HG03064 (cell line): ENCODE data around the gene GRK6.

ENCODE experiments used
- ATAC-seq: cut with Tn5 transposase; IDR thresholded peaks from one replicate; pipeline ENCODE4 v1.9.1; 2021; ENCODE audit warnings: low read depth; ENCODE audit not compliant: unreplicated experiment

The GRK6 gene

DNA sequence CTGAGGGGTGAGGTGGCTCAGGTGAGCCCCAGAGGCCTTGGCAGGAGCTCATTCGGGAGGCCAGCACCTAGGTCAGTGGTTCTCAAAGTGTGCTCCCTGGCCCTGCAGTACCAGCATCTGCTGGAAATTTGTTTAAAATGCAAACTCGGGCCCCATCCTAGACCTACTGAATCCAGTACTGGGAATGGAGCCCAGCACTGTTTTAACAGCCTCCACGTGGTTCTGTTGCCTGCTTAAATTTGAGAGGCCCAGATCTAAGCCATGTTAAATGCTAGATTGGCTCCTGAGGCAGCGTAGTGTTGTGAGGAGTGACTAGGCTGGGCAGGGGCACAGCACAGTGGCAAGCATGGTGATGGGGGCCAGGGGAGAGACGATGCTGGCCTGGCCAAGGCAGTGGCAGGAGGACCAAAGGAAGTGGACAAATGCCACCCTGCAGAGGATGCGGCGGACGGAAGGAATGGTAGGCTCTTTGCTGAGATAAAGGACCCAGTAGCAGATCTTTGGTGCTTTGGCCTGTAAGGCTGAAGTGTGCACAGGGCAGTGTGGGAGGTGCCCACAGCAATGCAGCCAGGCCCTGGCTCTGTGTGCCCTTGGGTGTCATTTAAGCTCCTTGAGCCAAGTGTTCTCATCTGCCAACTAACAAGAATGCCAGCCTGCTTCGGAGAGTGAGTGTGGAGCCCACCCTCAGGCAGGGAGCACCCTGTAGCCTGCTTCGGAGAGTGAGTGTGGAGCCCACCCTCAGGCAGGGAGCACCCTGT, 24.4 kb downstream of the GRK6 start:
- no peak for ATAC-seq

DNA sequence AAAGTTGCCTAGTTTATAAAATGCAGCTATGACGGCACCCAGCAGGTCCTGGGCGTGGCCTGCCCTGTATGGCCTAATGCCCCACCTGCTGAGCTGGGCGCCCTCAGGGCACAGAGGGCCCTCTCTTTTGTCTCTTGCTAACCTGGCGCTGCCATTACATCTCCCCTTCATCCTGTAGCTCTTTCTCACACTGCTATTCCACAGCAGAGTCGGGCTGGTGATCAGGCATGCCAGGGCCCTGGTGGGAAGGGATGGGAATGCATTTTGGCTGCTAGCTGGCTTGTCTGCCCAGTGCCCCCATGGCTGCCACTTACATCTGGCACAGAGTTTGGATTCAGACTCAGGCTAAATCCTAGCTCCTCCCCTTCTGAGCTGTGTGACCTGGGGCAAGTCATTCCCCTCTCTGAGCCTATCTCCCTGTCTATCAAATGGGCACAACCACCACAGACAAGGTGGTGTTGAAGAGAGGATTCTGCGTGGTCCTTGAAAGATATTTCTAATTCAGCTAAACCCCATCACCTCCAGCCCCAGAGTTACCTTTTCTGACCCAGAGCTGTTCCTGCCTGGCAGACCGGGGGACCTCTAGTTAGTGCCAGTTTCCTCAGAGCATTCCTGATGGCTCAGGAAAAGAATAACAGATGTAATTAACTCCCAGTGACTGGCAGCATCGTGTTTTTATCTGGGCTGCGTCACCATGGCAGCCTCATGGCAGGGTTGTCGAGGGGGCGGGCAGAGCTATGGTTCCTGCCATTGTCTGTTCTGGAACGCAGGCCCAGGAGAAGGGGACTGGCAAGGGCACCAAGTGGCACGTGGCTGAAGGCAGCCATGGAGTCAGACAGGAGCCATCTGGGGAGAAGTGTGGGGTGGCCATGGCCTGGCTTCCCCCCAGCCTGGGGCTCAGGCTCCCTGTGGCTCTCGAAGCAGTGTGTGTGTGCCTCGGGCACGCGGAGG, 26.5 kb downstream of the GRK6 start:
- no peak for ATAC-seq

DNA sequence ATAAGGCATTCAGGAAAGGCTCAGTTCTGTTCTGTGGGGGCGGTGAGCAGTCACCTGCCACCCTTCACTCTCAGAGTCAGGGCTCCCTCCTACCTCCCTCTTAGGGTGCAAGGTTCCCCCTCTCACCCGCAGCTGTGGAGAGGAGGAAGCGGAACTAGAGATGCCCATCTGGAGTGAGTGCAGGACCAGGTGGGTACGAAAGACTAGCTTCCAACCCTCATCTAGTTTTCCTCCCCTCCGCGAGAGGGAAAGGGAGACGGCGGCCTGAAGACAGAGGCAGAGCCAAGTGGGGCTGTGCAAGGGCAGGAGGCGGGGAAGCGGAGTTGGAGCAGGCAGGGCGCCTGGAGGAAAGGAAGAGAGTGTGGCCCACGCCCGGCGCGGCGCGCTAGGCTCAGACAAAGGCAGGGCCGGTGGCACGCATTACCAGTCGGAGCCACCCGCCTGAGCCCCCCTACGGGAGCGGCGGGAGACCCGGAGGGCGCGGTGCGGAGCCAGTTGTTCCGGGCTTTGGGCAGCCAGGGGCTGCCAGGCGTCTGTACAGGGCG, 27.4 kb downstream of the GRK6 start:
- ATAC-seq: peak; percentile 0

DNA sequence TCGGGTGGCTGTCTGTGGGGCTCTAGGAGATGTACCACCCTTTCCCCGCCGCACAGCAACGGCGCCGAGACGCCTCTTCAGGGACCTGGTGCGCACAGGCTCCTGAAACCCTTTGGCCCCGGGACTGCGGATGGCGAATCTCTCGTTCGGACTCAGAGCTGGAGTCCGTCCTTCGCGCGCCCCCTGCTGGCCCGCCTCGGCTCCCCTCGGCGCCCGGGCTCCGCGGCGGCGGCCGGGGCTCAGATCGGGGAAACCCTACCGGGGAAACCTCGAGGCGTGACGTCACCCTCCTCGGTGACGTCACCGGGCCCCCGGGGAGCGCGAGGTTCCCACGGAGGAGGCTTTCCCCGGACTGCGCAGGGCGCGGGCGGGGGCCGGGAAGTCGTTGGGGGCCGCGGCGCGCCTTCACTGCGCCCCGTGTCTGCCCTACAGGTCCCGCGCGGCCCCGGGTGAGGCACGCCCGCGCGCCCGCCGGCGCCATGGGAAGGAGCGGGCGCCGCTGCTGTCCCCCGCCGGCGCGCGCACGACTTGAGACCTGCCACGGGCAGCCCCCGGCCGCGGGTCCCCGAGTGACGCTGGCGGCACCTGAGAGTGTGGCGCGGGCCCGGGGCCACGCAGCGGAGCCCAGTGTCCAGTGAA, 28.0 kb downstream of the GRK6 start:
- peak; percentile 45 for ATAC-seq

DNA sequence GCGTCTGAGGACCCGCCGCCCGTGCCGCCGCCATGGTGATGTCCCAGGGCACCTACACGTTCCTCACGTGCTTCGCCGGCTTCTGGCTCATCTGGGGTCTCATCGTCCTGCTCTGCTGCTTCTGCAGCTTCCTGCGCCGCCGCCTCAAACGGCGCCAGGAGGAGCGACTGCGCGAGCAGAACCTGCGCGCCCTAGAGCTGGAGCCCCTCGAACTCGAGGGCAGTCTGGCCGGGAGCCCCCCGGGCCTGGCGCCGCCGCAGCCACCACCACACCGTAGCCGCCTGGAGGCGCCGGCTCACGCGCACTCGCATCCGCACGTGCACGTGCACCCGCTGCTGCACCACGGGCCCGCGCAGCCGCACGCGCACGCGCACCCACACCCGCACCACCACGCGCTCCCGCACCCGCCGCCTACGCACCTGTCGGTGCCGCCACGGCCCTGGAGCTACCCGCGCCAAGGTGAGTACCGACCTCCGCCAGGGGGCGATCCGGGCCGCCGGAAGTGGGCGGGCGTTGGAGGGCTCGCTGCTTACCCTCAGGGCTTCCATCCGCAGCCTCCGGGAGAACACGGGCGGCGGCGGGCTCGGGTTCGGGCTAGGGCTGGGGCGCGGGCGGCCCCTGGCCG, 28.7 kb downstream of the GRK6 start:
- peak; percentile 52 for ATAC-seq

DNA sequence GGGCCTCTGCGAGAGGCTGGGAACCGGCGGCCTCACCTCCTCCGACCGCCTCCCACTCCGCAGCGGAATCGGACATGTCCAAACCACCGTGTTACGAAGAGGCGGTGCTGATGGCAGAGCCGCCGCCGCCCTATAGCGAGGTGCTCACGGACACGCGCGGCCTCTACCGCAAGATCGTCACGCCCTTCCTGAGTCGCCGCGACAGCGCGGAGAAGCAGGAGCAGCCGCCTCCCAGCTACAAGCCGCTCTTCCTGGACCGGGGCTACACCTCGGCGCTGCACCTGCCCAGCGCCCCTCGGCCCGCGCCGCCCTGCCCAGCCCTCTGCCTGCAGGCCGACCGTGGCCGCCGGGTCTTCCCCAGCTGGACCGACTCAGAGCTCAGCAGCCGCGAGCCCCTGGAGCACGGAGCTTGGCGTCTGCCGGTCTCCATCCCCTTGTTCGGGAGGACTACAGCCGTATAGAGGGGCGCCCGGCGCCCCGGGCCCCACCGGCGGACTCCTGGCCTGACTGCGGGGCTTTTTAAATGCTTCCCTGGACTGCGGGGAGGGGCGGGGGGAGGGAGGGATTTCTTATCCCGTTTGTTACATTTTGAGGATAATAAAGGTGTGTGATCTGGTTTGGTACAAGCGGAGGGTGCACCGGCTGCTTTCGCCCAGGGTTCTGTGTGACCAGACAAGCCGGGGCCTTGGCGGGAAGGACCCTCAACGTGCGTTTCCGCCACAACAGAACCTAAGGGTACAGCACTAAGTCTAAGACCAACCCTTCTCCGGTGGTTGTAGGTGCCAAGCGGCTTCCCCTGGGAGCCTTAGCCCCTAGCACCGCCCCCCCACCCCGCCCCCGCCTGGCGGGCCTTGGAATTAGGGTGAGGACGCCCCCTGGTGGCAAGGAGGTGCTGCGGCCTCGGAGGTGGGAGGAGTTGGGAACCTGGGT, 29.4 kb downstream of the GRK6 start:
- peak; percentile 7 for ATAC-seq

DNA sequence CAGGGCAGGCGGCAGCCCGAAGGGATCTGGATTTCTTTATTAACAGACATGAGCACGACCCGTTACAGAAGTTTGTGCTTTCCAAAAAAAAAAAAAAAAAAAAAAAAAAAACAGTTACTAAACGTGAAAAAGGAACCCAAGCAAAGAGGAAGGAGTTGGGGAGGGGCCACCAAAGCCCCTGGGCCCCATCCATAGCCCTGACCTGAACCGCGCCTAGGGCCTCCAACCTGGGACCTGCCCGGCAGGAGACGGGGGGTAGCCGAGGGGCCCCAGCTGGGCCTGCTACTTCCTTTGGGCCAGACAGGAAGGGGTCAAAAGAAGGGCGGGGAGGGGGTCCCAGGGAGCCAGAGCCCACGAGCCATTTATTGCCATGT, 30.1 kb downstream of the GRK6 start:
- ATAC-seq: no peak

DNA sequence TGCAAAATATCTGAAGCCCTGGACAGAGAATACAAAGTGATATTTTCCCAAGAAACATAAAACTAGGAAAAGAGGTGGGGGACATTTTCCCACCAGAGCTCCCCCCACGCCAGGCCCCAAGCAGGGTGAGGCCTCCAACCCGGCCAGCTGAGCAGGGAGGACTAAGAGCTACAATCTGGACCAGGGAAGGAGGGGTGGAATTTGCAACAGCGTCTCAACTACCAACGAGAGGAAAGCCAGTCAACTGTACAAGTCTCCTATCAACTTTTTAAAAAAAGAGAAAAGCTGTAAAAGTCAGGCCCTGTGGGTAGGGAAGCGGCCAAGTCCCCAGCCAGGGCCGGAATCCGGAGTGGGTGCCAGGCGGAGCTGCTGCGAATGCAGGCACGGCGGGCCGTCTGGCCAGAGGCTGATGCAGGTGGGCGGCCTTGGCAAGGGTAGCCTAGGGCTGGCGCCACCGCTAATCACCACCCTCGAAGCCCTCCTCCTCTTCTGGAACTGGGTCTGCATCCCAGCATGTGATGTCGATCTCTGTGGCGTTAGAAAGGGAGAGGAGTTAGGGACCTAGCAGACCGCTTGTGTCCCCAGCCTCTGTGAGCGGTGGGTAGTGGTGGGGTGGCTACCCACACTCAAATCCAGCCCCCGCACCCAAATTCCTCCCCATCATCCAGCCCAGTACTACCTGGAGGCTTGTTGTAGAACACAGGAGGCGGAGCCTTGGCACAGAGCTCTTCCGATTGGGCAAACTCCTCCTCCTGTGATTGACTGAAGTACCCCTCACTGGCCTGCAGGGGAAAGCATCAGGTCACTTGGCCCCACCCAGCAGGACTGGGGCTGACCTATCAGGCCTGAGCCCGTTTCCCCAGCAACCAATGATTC, 30.7 kb downstream of the GRK6 start:
- ATAC-seq: peak; percentile 37

DNA sequence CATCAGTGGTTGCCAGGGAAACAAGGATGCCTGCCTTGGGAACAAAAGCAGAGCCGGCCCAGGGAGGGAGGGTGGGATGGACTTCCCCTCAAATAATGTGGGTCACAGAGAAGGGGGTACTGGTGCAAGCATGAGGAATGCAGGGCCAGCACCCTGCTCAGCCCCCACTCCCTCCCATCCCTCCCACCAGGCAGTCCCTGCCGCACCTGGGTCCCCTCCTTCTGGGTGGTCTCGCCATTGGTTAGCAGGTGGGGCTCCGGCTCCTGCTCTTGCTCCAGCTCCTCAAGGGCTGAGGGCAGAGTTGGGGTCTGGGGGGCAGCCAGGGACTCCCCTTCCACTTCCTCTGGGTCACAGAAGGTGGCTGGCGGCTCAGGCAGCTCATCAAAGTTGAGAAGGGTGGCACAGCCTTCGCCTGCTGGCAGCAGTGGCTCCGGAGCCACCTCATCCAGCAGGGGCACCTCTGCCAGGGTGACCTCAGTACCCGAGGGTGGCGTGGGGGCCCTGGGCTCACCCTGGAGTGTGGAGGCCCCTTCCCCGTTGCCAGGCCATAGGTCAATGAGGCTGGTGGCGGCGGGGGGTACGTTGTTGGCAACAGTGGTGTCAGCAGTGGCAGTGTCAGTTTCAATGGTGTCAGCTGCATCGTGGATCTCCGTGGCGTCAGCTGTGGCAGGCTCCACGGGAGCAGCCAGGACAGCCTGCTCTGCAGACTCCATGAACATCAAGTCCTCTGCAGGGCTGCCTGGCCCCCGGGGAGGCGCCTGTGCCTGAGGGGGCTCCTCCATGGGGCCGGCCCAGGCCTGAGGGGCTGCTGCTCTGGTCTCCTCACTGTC, 31.6 kb downstream of the GRK6 start:
- ATAC-seq: no peak

DNA sequence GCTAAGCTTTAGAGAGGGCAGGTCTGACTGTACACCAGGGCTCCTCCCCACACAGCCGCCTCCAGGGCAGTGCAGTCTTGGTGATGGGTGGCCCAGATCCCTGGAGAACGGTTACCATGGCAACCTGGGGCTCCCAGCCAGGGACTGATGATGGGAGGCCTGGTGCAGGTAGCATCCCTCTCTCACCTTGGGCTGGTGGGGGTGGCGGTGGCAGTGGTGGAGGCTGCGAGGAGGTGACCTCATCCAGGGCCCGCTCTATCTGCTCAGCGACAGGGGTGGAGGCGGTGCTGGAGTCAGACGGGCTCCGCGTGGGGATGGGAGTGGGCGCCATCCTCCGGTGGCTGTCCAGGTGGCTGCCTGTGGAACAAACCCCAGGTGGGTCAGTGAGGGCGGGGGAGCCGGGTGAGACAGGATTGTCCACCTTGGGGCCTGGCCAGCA, 32.5 kb downstream of the GRK6 start:
- no peak for ATAC-seq

DNA sequence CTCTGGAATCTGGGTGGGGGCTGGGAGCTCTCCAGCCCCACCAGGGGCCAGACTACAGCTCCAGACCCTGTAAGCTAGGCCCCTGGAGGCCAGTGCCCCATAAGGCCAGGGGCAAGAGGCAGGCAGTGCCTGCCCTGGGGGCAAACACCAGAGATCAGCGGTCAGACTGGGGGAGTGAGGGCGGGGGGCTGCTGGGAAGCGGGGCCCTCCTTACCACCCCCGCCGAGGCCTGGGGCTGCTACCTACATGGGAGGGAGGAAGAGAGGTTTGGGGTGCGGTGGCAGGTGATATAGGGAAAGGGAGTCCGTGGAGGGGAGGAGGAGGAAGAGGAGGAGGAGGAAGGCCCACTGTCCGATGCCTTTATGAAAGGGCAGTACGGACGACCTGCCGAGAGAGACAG, 32.9 kb downstream of the GRK6 start:
- no peak for ATAC-seq

DNA sequence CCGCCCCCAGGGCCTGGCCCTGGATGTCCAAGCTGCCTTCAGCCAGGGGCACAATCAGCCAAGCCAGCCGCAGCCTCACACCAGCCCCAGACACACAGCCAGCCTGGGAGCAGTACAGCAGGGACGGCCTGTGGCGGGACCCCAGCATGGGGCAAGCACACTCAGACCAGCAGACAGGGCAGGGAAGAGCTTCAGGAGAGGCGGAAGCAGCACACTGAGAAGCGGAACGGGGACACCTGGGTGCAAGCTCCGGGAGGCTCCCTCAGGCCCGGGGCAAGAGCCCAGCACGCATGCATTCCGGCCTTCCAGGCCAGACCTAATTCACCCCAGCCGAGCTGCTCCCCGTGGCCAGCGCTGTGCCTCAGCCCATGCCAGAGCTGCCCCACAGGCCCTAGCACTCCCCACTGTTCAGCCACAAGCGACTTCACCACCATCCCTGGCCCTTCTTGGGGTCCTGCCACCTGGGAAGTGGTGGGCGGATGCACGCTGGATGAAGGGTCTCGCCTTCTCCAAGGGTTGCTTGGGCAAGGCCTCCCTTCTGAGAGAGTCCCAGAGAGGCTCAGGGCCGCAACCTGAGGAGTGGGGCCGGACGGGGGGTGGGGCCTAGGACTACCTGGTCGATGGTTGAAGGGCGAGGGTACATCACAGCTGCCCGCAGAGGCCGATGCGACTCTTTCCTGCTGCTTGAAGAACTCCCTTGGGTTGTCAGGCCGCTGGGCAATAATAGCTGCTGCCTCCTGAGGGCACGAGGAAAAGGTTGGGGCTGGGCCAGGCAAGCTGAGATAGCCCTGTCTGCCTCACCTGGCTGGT, 33.5 kb downstream of the GRK6 start:
- no peak for ATAC-seq

DNA sequence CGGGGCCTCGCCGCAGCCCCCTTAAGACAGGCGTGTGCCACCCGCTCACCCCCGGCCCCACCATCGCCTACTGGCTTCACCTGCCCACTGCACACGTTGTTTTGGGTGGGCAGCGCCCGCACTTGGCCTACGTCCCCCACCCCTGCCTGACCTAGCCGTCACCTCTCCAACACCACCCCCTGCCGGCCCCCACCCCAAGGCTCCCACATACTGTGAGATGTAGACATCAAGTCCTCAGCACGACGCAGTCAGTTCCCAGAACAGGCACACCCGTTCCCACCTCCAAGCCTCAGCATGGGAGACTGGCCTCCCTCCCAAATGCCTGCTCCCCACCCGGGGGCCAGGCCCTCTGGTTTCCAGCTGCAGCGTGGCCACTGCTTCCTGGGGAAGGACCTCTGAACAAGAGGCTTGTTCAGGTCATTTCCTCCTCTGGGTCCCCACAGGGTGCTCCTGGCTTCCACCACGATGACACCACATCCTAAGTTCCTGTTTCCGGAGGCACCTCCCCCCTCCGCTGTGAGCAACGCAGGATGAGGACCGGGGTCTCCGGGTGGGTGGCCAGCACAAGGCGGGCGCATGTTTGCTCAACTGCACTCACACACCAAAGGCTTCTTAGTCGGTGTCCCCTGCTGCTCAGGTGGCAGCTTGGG, 35.7 kb downstream of the GRK6 start:
- ATAC-seq: no peak

DNA sequence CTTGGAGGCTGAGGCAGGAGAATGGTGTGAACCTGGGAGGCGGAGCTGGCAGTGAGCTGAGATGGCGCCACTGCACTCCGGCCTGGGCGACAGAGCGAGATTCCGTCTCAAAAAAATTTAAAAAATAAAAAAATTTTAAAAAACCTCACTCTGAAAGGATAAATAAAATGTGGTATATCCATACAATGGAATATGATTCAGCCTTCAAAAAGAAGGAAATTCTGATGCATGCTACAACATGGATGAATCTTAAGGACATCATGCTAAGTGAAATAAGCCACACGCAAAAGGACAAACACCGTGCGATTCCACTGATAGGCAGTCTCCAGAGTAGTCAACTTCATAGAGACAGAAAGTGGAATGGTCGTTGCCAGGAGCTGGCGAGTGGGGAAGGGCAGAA, 38.6 kb downstream of the GRK6 start:
- ATAC-seq: no peak

DNA sequence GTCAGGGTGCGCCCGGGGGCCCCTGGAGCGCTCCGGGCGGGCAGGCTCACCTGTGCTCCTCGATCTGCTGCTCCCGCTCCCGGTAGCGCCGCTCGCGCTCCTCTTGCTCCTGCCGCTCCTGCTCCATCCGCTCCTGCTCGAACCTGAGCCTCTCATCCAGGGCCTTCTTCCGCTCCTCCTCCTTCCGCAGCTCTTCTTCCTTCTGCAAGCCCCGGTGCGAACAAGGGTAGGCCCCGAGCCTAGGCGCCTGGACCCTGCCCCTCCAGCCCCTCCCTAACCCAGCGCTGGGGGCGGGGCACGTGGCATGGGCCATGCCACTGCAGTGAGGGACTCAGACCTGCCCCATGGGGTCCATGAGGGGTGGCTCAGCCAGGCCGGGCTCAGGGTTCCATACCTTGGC, 40.4 kb downstream of the GRK6 start:
- ATAC-seq: no peak

DNA sequence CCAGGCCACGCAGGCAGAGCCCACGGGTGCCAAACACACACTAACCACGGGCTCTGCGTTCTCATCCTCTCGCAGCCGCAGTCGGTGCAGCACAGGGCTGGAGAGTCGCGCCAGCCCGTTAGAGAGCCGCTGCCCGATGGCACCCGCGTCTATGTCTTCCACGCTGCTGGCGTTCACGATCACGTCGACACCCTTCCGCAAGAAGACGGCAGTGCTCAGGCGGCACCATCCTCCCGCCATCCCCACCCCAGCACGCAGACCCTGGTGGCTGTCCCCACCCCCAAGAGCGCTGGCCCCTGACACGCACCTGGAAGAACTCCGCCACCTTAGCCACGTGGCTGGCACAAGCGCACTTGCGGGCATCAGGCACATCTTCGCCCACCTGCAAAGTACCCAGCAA, 41.0 kb downstream of the GRK6 start:
- no peak for ATAC-seq
